ENCODE measurements around the gene IZUMO4. TPM values are rescaled to one million over a fixed set of nuclear protein-coding genes. Genes with fewer than 3 reads are reported as not detected.

Gene IZUMO4
- total RNA-seq, 4 donors from 2014 or later: 3.0 to 11.4 (median 3.2) TPM; not detected in 1

DNA sequence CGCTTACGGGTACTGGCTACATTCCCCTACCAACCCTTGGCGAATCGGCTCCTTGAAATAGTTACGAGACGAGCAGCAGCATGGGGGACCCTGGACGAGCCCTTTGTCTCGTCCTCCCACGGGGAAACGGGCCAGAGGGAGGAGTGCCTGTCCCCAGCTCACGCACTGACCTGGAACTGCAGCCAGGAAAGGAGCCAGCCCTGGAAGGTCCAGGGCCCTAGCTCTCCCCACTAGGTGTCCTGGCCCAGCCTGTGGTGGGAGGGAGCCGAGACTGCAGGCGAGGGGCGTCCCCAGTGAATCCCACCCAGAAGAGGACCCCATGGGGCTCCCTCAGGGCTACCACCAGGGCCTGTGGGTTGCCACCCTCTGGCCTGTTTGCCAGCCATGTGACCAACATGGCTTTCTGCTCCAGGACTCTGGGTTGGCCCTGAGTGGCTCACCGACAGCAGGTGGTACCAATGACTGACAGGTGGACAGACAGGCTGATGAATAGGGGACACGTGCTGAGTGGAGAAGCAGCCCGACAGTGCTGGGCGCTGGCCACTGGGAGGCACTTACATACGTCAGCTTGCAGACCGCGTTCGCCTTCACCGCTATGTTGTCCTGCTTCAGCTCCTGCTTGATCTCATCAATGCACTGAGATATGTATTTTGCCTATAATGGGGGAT is 41.5 kb downstream of the IZUMO4 start:
- no peak for DNase-seq
- TF ChIP-seq POLR2A (IDR thresholded peaks at IDR 0.05): no peak
- TF ChIP-seq, protein P1, sequence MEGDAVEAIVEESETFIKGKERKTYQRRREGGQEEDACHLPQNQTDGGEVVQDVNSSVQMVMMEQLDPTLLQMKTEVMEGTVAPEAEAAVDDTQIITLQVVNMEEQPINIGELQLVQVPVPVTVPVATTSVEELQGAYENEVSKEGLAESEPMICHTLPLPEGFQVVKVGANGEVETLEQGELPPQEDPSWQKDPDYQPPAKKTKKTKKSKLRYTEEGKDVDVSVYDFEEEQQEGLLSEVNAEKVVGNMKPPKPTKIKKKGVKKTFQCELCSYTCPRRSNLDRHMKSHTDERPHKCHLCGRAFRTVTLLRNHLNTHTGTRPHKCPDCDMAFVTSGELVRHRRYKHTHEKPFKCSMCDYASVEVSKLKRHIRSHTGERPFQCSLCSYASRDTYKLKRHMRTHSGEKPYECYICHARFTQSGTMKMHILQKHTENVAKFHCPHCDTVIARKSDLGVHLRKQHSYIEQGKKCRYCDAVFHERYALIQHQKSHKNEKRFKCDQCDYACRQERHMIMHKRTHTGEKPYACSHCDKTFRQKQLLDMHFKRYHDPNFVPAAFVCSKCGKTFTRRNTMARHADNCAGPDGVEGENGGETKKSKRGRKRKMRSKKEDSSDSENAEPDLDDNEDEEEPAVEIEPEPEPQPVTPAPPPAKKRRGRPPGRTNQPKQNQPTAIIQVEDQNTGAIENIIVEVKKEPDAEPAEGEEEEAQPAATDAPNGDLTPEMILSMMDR (IDR thresholded peaks at IDR 0.05): no peak
- Histone ChIP-seq H3K9me3 (no peaks in the 10 kb centered on the region), H3K27ac (no peak overlapping the region), H3K4me3 (no peak overlapping the region), H3K27me3 (no peaks in the 10 kb centered on the region), H3K4me1 (no peaks in the 10 kb centered on the region), H3K36me3 (peaks cover 10 to 74% (median 18%) of the 10 kb centered on the region in 3 donors)
- intact Hi-C loops (cut with DNase I): loop anchor here (10.0 kb wide), 1 partner anchor 183 kb away; no protein-coding TSS in a partner anchor
- 89 to 100% methylated on average over 1 to 15 of the region's 23 CpGs for WGBS, 2 donors

DNA sequence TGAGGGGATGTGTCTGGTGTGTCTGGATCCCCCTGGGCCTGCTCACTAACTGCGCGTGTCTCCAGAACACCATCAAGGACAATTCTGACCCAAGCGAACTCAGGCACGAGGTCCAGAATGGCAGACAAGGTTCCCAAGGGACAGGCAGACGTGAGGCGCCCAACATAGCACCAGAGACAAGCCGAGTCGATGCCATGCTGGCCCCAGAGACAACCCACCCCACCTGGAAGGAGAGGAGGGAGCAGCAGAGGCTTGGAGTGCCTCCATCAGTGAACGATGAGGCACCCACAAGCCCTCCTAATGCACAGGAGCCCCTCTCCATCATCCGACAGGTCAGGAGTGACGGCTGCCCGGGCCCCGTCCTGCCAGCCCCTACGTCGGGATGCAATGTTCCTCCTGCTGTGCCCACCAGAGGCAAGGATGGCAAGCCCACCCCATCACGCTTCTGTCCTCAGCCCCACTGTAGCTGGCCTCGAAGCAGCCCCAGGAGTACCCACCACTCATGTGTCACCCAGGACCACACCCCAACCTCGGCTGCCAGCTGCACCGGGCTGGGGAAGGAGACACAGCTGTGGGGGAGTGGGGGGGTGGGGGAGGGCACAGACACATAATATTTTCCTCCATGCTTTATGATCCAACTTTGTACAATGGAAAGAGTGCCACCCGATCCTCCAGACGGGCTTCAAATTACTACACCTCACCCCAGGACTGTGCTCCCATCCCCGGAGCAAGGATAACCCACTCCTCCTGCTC is 42.8 kb downstream of the IZUMO4 start:
- intact Hi-C loops (cut with DNase I): loop anchor here (10.0 kb wide), 1 partner anchor 185 kb away; no protein-coding TSS in a partner anchor
- Histone ChIP-seq H3K36me3 (peaks cover 9 to 70% (median 18%) of the 10 kb centered on the region in 3 donors), H3K27me3 (no peaks in the 10 kb centered on the region)

DNA sequence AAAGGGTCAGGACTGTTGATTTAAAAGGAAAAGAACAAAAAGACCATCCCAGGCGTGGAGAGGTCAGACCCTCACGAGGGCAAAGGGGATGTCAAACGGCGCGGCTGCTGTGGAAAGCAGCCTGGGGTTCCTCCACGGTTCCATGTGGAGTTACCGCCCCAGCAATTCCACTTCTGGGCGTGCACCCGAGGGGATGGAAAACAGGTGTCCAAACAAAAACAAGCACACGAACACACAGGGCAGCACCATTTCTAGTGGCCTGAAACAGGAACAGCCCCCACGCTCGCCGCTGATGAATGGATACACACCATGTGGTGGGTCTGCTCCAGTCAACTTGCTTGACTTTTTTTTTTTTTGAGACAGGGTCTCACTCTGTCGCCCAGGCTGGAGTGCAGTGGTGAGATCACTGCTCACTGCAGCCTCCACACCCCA is 43.4 kb downstream of the IZUMO4 start:
- Histone ChIP-seq H3K36me3 (peaks cover 9 to 69% (median 18%) of the 10 kb centered on the region in 3 donors), H3K27me3 (no peaks in the 10 kb centered on the region), H3K4me1 (peaks cover 0 to 4% (median 0%) of the 10 kb centered on the region in 3 donors), H3K4me3 (no peak overlapping the region), H3K9me3 (no peaks in the 10 kb centered on the region), H3K27ac (no peak overlapping the region)
- intact Hi-C loops (cut with DNase I): no loop called here
- TF ChIP-seq, protein P1 (IDR thresholded peaks at IDR 0.05): no peak
- no peak for TF ChIP-seq POLR2A (IDR thresholded peaks at IDR 0.05)
- no peak for DNase-seq
- 88 to 91% methylated on average over 9 to 14 of the region's 14 CpGs for WGBS, 2 donors

More for the DNA sequence above, 42.8 kb downstream of the IZUMO4 start:
- TF ChIP-seq, protein P1 (IDR thresholded peaks at IDR 0.05): no peak
- TF ChIP-seq POLR2A (IDR thresholded peaks at IDR 0.05): no peak
- no peak for DNase-seq
- no peak overlapping the region for H3K27ac ChIP-seq
- no peaks in the 10 kb centered on the region for H3K9me3 ChIP-seq
- no peak overlapping the region for H3K4me3 ChIP-seq
- WGBS, 2 donors: 88 to 94% methylated on average over 7 to 13 of the region's 22 CpGs
- H3K4me1 ChIP-seq: no peaks in the 10 kb centered on the region

DNA sequence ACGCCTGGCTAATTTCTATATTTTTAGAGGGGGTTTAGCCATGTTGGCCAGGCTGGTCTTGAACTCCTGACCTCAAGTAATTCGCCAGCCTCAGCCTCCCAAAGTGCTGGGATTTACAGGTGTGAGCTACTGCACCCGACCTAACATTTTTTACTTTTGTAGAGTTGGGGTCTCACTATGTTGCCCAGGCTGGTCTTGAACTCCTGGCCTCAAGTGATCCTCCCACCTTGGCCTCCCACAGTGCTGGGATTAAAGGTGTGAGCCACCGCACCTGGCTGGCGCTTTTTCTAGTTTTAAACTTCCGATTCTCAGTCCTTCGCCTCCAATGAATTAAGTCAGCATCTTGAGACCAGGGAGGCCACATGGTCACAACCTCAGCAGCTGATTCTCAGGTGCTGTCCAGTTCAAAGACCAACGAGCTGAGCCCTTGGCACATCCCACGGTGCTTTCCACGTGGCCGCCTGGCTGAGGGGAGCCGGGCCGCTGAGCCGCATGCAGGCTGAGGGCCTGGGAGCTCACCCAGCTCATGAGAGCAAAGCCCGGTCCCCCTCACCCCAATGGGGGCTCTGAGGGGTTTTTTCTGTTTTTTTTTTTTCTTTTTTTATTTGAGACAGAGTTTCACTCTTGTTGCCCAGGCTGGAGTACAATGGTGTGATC is 45.6 kb downstream of the IZUMO4 start:
- H3K4me3 ChIP-seq: no peak overlapping the region
- no peak for DNase-seq
- H3K27me3 ChIP-seq: no peaks in the 10 kb centered on the region
- H3K36me3 ChIP-seq: peaks cover 7 to 66% (median 9%) of the 10 kb centered on the region in 3 donors
- intact Hi-C loops (cut with DNase I): no loop called here
- peaks cover 0 to 22% (median 4%) of the 10 kb centered on the region in 3 donors for H3K4me1 ChIP-seq
- no peak overlapping the region for H3K27ac ChIP-seq
- WGBS, 2 donors: 92 to 95% methylated on average over 13 to 14 of the region's 15 CpGs
- TF ChIP-seq POLR2A (IDR thresholded peaks at IDR 0.05): no peak
- TF ChIP-seq, protein P1 (IDR thresholded peaks at IDR 0.05): no peak
- H3K9me3 ChIP-seq: no peaks in the 10 kb centered on the region

Data from esophagus squamous epithelium (tissue), 5 donors.